GM19023 (cell line): Measurements from ENCODE around the gene FANCB.

ENCODE experiments used
- ATAC-seq: cut with Tn5 transposase; IDR thresholded peaks from one replicate; pipeline ENCODE4 v1.9.1; 2021; ENCODE audit warnings: mild to moderate bottlenecking, moderate library complexity; ENCODE audit not compliant: unreplicated experiment

Gene FANCB

GRCh38 chrX:14872851-14873675, at the start of gene FANCB, which contains the start of gene MOSPD2:
TSS of gene FANCB (minus strand) at chrX:14873069. CDS start at chrX:14865510, 7,559 bp downstream.
TSS of gene MOSPD2 (plus strand) at chrX:14873421. CDS start at chrX:14873529, 108 bp downstream.
- peak; percentile 95 for ATAC-seq

- no peak for ATAC-seq
Observed at GRCh38 chrX:14922437-14922836, 49.6 kb upstream of the FANCB start.

- no peak for ATAC-seq
Observed at GRCh38 chrX:14920196-14920595, 47.3 kb upstream of the FANCB start.

- no peak for ATAC-seq
Observed at GRCh38 chrX:14919407-14919806, 46.5 kb upstream of the FANCB start.

- ATAC-seq: no peak
Observed at GRCh38 chrX:14916017-14916674, 43.3 kb upstream of the FANCB start.

- ATAC-seq: no peak
Observed at GRCh38 chrX:14915596-14915995, 42.7 kb upstream of the FANCB start.

- ATAC-seq: no peak
Observed at GRCh38 chrX:14913241-14913640, 40.4 kb upstream of the FANCB start.

- ATAC-seq: no peak
Observed at GRCh38 chrX:14903891-14904290, 31.0 kb upstream of the FANCB start.

- no peak for ATAC-seq
Observed at GRCh38 chrX:14902537-14902936, 29.7 kb upstream of the FANCB start.

- no peak for ATAC-seq
Observed at GRCh38 chrX:14899607-14900006, 26.7 kb upstream of the FANCB start.

- no peak for ATAC-seq
Observed at GRCh38 chrX:14897042-14897441, 24.2 kb upstream of the FANCB start.

GRCh38 chrX:14896273-14896672, 23.4 kb upstream of the FANCB start:
- no peak for ATAC-seq

GRCh38 chrX:14886252-14886651, 13.4 kb upstream of the FANCB start:
- ATAC-seq: no peak

- no peak for ATAC-seq
Observed at GRCh38 chrX:14884714-14885113, 11.8 kb upstream of the FANCB start.

GRCh38 chrX:14883826-14884225, 11.0 kb upstream of the FANCB start:
- ATAC-seq: no peak

GRCh38 chrX:14875624-14876023, 2.8 kb upstream of the FANCB start:
- no peak for ATAC-seq

GRCh38 chrX:14873676-14874049, 794 bp upstream of the FANCB start:
- no peak for ATAC-seq

GRCh38 chrX:14872355-14872754, 514 bp downstream of the FANCB start:
- no peak for ATAC-seq

GRCh38 chrX:14871767-14872166, 1.1 kb downstream of the FANCB start:
- ATAC-seq: no peak

- no peak for ATAC-seq
Observed at GRCh38 chrX:14865201-14865600, 7.7 kb downstream of the FANCB start.

- no peak for ATAC-seq
Observed at GRCh38 chrX:14864631-14865030, 8.2 kb downstream of the FANCB start.

GRCh38 chrX:14851526-14851925, 21.3 kb downstream of the FANCB start:
- ATAC-seq: no peak
